Activated CD4-positive, alpha-beta T cell treated with anti-CD3 and anti-CD28 coated beads, Interleukin-2, Interleukin-6, amounts not matched to agents 100 ng/mL and 50 ng/mL, durations not matched to agents 16 hours and 8 hours (primary cell): ENCODE results near the gene ABR.
A peak's percentile ranks its signal among the peaks of the same experiment; 100 is the strongest.
"Not testable (repeated sequence)": the region's sequence is repeated elsewhere in the genome, so short reads cannot be mapped to it uniquely, and the experiment has no call there.

ENCODE experiments used
- DNase-seq: peaks from one replicate; pipeline ENCODE4 v3.0.0-alpha.2; 2020

The ABR gene

GRCh38 chr17:1003972-1004768 lies 175.6 kb downstream of the ABR start:
- DNase-seq, result no peak

- DNase-seq, result no peak
These were observed 176.2 kb downstream of the ABR start for GRCh38 chr17:1003633-1003971.

- no peak for DNase-seq
These were observed 176.8 kb downstream of the ABR start for GRCh38 chr17:1002771-1003555.

- no peak for DNase-seq
These were observed 177.4 kb downstream of the ABR start for GRCh38 chr17:1002412-1002753.

- no peak for DNase-seq
These were observed 178.0 kb downstream of the ABR start for GRCh38 chr17:1001640-1002411.

- DNase-seq, result no peak
These were observed 179.0 kb downstream of the ABR start for GRCh38 chr17:1000597-1001461.

GRCh38 chr17:998111-998510 lies 181.7 kb downstream of the ABR start:
- DNase-seq, result no peak

GRCh38 chr17:996554-997344 lies 183.0 kb downstream of the ABR start, which contains the start of gene TIMM22:
Gene TIMM22, plus strand, starts transcription at chr17:997129. Its CDS starts 14 bp downstream, at chr17:997143.
- DNase-seq, result peak; percentile 94

- not testable (repeated sequence) for DNase-seq
These were observed 184.5 kb downstream of the ABR start for GRCh38 chr17:995324-995723.

- DNase-seq, result no peak
These were observed 186.8 kb downstream of the ABR start for GRCh38 chr17:992933-993332.

- DNase-seq, result no peak
These were observed 191.2 kb downstream of the ABR start for GRCh38 chr17:988561-988960.

- DNase-seq, result no peak
These were observed 191.8 kb downstream of the ABR start for GRCh38 chr17:987931-988330.

- no peak for DNase-seq
These were observed 193.4 kb downstream of the ABR start for GRCh38 chr17:986322-986929.

- no peak for DNase-seq
These were observed 195.9 kb downstream of the ABR start for GRCh38 chr17:983921-984320.

- no peak for DNase-seq
These were observed 198.5 kb downstream of the ABR start for GRCh38 chr17:981292-981658.

- DNase-seq, result peak; percentile 87
These were observed 199.1 kb downstream of the ABR start for GRCh38 chr17:980406-981291.

GRCh38 chr17:979539-980405 lies 200.0 kb downstream of the ABR start, which contains the start of gene NXN:
Gene NXN, minus strand, starts transcription at chr17:979776.
- peak; percentile 90 for DNase-seq

- DNase-seq, result no peak
These were observed 200.6 kb downstream of the ABR start for GRCh38 chr17:979212-979538.
